Endothelial cell (in vitro differentiated cells): ENCODE results near the gene PPP1R1B. TPM values are rescaled to one million over a fixed set of nuclear protein-coding genes. Genes with fewer than 3 reads are reported as not detected.

Source experiments
- DNase-seq: peaks from one replicate; pipeline ENCODE4 v3.0.0; 2021; ENCODE audit warnings: low spot score
- H3K27ac Mint-ChIP-seq: one replicate; pipeline ENCODE4 v1.8.0; 2021; ENCODE audit warnings: mixed read lengths, inconsistent platforms; ENCODE audit not compliant: unreplicated experiment
- H3K27me3 Mint-ChIP-seq: one replicate; pipeline ENCODE4 v1.8.0; 2021; ENCODE audit warnings: mild to moderate bottlenecking, moderate library complexity, mixed read lengths, inconsistent platforms; ENCODE audit not compliant: unreplicated experiment
- H3K36me3 Mint-ChIP-seq: one replicate; pipeline ENCODE4 v1.8.0; 2021; ENCODE audit warnings: mild to moderate bottlenecking, low read depth, mixed read lengths, inconsistent platforms; ENCODE audit not compliant: unreplicated experiment
- H3K4me1 Mint-ChIP-seq: one replicate; pipeline ENCODE4 v1.8.0; 2021; ENCODE audit warnings: mild to moderate bottlenecking, mixed read lengths, inconsistent platforms; ENCODE audit not compliant: unreplicated experiment
- H3K4me3 Mint-ChIP-seq: one replicate; pipeline ENCODE4 v1.8.0; 2021; ENCODE audit warnings: mild to moderate bottlenecking, mixed read lengths, inconsistent platforms; ENCODE audit not compliant: unreplicated experiment
- H3K9me3 Mint-ChIP-seq: one replicate; pipeline ENCODE4 v1.8.0; 2021; ENCODE audit warnings: mixed read lengths, inconsistent platforms; ENCODE audit not compliant: unreplicated experiment
- total RNA-seq: library from RNA; stranded (reverse); fragmentation: NEBNext Ultra II Directional; extraction: Animal tissue kit (Norgen Biotek cat#: 25700); gene quantifications from one replicate; pipeline ENCODE4 v1.2.1, GENCODE V29; 2021; ENCODE audit not compliant: unreplicated experiment
- TF ChIP-seq, protein P1 (sequence below): fragments of 200-600 bp; sonication (generic); IDR thresholded peaks from one replicate; pipeline ENCODE4 v1.5.0; 2021; ENCODE audit warnings: antibody characterized with exemption; ENCODE audit not compliant: unreplicated experiment

PPP1R1B gene
- total RNA-seq, 1 donor from 2014 or later = not detected

DNA sequence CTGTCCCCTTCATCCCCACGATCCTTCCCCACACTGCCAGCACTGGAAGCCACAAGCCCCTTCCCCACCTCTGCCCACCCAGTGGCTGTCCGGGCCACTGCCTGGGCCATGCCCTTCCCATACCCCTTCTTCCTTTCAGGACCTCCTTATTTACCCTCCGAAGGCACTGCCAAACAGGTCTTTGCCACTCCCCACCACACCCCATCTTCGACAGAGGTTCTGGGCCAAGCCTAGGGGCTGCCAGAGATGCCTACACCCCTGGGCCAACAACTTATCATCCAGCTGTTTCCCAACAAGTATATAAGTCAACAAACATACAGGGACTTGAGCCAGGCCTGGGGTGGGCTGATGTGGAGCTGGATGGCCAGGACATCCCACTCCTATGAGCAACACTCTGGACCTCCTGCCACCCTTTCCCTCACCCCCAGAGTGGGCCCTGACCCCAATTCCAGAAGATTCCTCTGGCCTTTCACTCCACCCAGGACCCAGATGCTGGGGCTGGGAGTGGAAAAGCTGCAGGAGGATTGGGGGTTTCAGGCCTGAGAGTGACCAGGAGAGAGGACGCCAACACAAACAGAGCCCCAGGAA lies 1.5 kb upstream of the PPP1R1B start:
- TF ChIP-seq, protein P1, sequence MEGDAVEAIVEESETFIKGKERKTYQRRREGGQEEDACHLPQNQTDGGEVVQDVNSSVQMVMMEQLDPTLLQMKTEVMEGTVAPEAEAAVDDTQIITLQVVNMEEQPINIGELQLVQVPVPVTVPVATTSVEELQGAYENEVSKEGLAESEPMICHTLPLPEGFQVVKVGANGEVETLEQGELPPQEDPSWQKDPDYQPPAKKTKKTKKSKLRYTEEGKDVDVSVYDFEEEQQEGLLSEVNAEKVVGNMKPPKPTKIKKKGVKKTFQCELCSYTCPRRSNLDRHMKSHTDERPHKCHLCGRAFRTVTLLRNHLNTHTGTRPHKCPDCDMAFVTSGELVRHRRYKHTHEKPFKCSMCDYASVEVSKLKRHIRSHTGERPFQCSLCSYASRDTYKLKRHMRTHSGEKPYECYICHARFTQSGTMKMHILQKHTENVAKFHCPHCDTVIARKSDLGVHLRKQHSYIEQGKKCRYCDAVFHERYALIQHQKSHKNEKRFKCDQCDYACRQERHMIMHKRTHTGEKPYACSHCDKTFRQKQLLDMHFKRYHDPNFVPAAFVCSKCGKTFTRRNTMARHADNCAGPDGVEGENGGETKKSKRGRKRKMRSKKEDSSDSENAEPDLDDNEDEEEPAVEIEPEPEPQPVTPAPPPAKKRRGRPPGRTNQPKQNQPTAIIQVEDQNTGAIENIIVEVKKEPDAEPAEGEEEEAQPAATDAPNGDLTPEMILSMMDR = no peak
- peaks cover 4% of the 10 kb centered on the region for H3K4me1 Mint-ChIP-seq
- no peak for DNase-seq
- H3K4me3 Mint-ChIP-seq = peak overlapping the region; percentile 31
- H3K36me3 Mint-ChIP-seq = no peaks in the 10 kb centered on the region
- no peak overlapping the region for H3K27ac Mint-ChIP-seq
- no peaks in the 10 kb centered on the region for H3K9me3 Mint-ChIP-seq
- H3K27me3 Mint-ChIP-seq = peaks cover 18% of the 10 kb centered on the region

DNA sequence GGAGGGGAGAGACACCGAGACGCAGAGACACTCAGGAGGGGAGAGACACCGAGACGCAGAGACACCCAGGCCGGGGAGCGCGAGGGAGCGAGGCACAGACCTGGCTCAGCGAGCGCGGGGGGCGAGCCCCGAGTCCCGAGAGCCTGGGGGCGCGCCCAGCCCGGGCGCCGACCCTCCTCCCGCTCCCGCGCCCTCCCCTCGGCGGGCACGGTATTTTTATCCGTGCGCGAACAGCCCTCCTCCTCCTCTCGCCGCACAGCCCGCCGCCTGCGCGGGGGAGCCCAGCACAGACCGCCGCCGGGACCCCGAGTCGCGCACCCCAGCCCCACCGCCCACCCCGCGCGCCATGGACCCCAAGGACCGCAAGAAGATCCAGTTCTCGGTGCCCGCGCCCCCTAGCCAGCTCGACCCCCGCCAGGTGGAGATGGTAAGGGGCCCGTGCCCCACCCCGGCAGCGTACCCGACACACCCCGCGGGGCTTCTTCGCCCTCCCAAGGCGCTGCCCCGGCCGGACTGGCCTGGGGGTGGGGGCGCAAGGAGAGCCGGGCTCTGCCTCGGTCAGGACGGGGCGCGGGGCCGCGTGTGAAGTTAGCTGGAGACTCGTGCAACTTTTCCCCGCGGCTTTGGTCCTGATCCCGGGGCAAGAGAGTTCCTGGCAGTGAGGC lies 427 bp downstream of the PPP1R1B start:
- DNase-seq = no peak
- Mint-ChIP-seq H3K4me1 (peaks cover 16% of the 10 kb centered on the region), H3K4me3 (peak overlapping the region; percentile 81)

DNA sequence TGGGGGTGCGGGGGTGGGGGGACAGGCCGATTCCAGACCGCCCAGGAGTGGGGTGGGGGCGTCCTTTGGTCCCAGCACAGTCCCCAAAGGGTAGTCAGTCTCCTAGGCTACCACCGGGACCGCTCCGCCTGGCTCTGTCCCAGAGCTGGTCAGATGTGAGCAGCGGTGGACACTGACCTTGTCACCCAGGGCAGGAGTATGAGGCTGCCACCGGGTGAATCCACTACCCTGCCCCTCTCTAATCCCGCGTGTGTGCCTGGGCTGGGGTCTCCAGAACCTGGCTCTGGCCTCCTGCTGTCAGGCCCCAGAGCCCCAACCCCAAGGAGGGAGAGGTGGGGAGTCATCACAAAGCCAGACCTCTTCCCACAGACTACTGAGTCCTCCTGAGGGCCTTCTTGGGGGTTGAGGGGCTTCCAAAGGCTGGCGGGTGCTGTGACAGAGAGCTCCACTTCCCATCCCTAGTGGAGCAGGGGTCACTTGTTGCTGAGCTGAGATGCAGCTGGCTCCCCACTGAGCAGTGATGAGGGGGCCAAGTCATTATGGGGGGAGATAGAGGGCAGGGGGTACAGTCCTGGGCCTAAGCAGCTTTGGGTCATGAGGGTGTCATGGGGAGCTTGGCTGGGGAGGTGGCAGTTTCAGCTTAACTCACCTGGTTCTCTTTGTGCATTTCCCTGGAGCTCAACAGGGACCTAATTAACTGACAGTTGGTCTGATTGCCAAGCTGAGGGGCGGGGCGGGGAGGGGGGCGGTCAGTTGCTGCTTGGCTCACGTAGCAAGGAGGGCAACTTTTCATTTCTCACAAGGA lies 1.2 kb downstream of the PPP1R1B start:
- Mint-ChIP-seq H3K27ac (no peak overlapping the region), H3K27me3 (peaks cover 19% of the 10 kb centered on the region), H3K9me3 (no peaks in the 10 kb centered on the region), H3K4me3 (no peak overlapping the region), H3K36me3 (no peaks in the 10 kb centered on the region), H3K4me1 (peaks cover 16% of the 10 kb centered on the region)
- TF ChIP-seq, protein P1 = no peak
- no peak for DNase-seq

More for the DNA sequence above, 427 bp downstream of the PPP1R1B start:
- Mint-ChIP-seq H3K9me3 (no peaks in the 10 kb centered on the region), H3K27ac (no peak overlapping the region), H3K36me3 (no peaks in the 10 kb centered on the region), H3K27me3 (peaks cover 19% of the 10 kb centered on the region)
- TF ChIP-seq, protein P1 = no peak

DNA sequence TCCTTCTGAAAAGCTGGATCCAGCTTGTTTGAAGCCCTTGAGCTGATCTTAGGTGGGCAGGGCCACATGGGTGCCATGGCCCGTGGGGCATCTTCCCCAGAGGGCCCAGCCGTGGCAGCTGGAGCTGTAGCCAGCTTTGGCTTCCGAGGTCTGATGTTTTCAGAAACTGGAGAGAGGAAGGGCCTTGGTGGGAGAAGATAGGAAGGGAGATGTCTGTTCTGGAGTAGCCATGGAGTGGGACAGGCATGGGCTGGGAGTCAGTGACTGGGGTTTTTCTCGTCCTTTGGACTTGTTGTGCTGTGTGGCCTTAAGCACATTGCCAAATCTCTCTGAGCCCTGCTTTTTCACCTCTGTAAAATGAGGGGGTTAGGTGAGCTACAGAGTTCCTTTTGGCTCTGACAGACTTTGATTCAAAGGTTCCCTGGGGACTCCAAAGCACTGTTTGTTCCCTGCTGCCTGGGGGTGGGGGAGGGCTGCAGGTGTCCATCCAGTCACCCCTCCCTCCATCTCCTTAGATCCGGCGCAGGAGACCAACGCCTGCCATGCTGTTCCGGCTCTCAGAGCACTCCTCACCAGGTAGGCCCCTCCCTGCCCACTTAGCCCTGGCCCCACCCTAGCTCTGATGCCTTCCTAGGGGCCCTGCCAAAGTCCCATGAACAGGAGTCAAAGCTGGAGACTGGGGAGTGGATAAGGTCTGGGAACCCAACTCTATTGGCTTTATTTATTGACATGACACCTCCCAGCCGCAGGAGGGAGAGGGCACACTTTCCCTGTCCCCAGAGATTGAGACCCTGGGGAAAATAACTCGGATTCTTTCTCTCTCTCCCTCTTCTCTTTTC lies 2.1 kb downstream of the PPP1R1B start:
- Mint-ChIP-seq H3K27me3 (peaks cover 19% of the 10 kb centered on the region), H3K9me3 (no peaks in the 10 kb centered on the region), H3K27ac (no peak overlapping the region), H3K4me1 (peaks cover 16% of the 10 kb centered on the region), H3K4me3 (no peak overlapping the region), H3K36me3 (no peaks in the 10 kb centered on the region)
- no peak for DNase-seq
- TF ChIP-seq, protein P1 = no peak
